NCI-H1417 (cell line): ENCODE results near the gene LTF.

Experiments used
- DNase-seq, 3 experiments: peaks; one replicate each; lab custom pipeline; 2025; lab: John Stamatoyannopoulos, UW

LTF gene

GRCh38 chr3:46490338-46491084, 25.8 kb upstream of the LTF start:
- DNase-seq: no peak

- no peak for DNase-seq
These were observed 25.2 kb upstream of the LTF start for GRCh38 chr3:46489875-46490274.

GRCh38 chr3:46489381-46489780, 24.7 kb upstream of the LTF start:
- no peak for DNase-seq

GRCh38 chr3:46488735-46489361, 24.1 kb upstream of the LTF start:
- peak; percentile 77 to 90 (median 82) for DNase-seq

DNA sequence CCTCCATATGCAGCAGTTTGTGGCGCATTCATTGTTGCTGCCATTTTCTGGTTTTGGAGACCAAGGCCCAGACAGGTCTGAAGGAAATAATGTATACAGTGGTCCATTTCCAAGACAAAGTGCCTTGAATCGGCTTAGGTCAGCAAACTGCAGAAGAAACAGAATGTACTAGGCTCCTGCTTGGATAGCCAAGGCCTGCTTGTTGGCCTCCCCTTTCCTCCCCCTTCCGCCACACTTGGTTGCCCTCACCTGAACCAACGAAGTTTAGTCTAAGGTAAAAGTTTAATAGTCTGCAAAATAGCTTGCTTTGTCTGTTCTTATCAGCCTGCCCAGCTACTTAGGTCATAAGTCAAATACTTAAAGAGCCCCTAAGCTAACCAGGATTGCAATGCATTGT, 21.1 kb upstream of the LTF start:
- no peak for DNase-seq

DNA sequence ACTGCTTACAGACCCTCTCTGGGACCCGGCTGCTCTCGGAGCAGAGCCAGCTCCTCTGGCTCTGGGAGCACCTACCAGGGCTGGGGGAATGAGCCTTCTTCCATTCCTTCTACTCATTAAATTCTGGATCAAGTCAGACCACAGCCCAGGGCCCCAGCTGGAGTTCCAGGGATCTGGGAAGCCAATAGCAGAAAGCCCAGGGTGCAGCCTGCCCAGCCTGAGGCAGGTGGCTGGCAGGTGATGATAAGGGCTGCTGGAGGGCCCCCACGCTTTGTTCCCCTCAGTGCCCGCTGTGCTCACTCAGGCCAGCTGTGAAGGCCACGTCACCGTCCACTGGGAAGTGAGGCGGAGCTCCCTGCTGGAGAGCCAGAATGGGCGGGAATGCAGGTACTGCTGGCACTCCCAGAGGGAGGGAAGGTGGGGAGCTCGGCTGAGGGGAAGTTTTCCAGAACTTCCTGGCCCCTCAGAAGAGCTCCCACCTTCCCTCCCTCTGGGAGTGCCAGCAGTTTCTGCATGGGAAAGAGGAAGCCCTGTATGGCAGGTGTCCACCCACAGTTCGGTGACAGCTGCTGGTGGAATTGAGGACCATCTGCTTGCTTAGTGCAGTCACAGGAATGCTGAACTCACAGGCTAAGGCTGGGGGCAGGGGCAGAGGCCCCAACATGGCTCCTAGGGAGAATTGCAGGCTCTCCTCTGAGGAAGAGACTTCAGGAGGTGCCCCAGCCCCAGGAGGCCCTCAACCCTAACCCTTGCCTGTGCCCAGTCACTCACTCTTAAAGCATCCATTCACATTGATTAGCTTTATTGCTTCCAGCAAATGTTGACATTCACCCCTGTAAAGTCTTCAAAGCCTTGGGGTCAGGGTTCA, 20.4 kb upstream of the LTF start:
- peak; percentile 9 to 89 (median 79) for DNase-seq

GRCh38 chr3:46484388-46484787, 19.7 kb upstream of the LTF start:
- DNase-seq: no peak

- DNase-seq: no peak
These were observed 19.1 kb upstream of the LTF start for GRCh38 chr3:46483825-46484224.

DNA sequence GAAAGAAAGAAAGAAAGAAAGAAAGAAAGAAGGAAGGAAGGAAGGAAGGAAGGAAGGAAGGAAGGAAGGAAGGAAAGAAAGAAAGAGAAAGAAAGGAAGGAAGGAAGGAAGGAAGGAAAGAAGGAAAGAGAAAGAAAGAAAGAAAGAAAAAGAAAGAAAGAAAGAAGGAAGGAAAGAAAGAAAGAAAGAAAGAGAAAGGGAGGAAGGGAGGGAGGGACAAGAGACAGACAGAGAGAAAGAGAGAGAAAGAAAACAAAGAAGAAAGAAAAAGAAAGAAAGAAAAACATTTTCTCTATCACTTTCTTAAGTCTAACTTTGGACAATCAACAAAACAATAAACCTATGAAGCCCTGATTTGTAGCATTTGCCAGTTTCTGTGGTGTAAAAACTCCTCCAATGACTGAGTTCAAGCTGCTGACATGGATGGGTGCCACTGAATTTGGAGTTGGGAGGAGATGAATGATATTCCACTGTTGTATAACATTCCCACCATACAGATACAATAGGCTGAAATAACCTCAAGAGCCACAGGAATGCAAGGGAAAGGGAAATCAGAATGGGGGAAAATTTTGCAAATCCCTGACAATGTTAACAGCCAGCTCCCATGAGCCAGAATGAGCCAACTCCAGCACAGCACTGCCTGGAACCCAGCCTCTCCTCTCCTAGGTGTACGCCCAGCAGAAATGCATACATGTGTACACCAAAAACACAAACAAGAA, 18.1 kb upstream of the LTF start:
- no peak for DNase-seq

- no peak for DNase-seq
These were observed 16.9 kb upstream of the LTF start for GRCh38 chr3:46481636-46482035.

DNA sequence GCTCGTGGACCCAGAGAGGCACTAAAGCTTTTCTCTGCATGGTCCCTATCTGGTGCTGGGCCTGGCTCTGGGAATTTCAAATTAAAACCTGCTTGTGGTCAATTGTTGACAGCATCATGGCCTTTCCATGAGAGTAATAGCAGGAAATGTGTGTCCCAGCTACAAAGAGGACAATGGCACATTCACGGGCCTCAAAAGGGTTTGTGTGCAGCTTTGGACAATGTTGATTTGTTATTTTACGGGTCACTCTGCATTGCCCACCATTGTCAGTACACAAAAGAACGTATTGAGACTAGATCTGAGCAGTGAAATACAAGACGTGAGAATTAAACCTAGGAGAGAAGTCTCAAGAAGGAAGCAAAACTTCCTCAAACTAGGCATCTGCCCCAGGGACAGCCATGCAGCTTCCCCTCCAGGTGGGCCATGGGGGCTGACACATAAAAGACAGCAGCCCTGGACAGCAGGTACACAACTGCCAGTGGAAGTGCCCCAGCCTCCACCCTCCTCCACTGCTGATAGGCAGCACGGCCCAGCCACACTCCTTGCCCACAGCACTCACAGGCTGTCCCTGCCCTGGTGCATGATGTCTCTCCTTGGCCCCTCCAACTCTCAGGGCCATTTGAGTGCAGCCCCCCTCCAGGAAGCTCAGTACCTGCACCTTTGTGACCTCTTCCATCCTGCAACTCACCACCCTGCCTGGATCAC, 15.9 kb upstream of the LTF start:
- DNase-seq: no peak

- DNase-seq: no peak
These were observed 15.0 kb upstream of the LTF start for GRCh38 chr3:46479696-46480095.

DNA sequence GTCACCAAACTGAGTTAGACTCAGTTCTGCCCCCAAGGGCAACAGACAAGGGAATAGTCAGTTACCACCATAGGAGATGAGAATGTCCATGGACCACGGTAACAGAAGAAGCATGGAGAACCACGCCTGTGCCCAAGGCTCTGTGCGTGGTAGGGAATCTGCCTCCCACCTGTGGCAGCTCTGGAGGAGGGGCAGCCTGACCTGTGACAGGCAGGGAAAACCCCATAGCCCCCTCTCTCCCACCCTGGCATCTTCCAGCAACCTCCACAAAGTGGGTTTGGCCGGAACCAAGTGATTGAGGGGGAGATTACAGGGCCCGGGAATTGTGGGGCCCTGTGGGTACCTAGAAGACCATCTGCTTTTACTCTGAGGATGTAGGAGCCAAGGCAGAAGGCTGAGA, 14.3 kb upstream of the LTF start:
- DNase-seq: no peak

GRCh38 chr3:46478341-46478740, 13.6 kb upstream of the LTF start:
- no peak for DNase-seq

DNA sequence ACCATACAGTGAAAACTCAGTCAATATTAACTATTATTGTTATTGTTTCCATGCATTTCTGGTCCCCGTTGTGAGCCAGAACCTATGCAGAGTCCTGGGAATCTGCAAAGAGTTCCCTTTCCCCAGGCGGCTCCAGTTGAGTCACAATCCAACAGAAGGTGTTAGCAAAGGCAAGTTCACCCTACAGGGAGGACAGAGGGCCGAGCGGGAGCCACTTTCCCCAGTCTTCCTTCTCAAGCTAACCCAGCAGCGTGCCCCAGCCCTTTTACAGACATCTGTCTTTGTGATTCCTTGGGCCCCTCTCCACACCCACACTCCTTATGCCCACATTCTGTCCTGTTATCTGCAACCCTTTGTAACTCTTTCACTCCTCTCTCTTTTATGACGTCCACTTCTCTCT, 13.1 kb upstream of the LTF start:
- no peak for DNase-seq

- no peak for DNase-seq
These were observed 12.4 kb upstream of the LTF start for GRCh38 chr3:46477145-46477544.

- DNase-seq: no peak
These were observed 8.0 kb upstream of the LTF start for GRCh38 chr3:46472736-46473135.

GRCh38 chr3:46471371-46471914, 6.7 kb upstream of the LTF start:
- no peak for DNase-seq

- no peak for DNase-seq
These were observed 6.1 kb upstream of the LTF start for GRCh38 chr3:46470831-46471230.

DNA sequence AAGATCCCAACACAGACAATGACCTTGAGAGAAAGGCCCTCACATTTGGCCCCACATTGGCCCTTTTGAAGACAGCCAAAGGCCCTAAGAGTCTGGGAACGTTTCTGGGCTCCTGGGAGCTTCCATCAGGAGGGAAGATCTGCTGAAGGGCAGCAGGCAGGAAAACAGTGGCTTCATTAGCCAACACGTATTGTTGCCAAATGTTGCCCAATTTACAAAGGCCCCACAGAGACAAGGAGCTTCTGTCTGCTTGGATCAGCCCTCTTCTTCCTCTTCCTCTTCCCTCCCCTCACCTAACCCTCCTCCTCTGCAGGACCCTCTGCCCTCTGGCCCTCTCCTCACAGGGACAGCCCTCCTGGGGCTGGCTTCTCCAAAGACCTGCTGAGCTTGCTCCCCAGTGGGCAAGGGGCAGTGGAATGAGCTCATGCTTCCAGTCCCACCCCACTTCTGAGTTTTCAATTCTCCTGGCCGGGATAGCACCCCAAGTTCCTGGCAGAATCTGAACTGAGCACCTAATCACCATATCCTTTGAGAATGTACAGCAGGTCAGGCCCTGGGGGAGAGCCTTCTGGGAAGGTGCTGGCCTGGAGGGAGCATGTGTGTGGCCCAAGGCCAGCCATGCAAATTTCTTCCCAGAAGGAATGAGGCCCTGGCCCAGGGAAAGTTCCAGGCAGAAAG, 5.1 kb upstream of the LTF start:
- DNase-seq: no peak
